HepG2 (cell line): ENCODE data around the gene PFKL. TPM values are rescaled to one million over a fixed set of nuclear protein-coding genes. Genes with fewer than 3 reads are reported as not detected.

Experiments used
- THAP9 ChIP-seq: sonication (generic); formaldehyde crosslinking; IDR thresholded peaks from 2 replicates; pipeline ENCODE4; 2020; ENCODE audit warnings: missing genetic modification reagents, mild to moderate bottlenecking, borderline replicate concordance
- ZFP91 ChIP-seq: sonication (generic); formaldehyde crosslinking; IDR thresholded peaks from 2 replicates; pipeline ENCODE4 v1.9.0; 2022; ENCODE audit warnings: missing genetic modification reagents, mild to moderate bottlenecking, borderline replicate concordance
- ZNF687 ChIP-seq: sonication (generic); formaldehyde crosslinking; IDR thresholded peaks from 2 replicates; pipeline ENCODE4 v1.5.1; 2020; ENCODE audit warnings: mild to moderate bottlenecking, missing genetic modification reagents, moderate library complexity
- polyA plus RNA-seq, 8 experiments: library from polyadenylated mRNA; depleted of rRNA in 3 of 8; stranded (reverse) in 7 of 8; unstranded in 1 of 8; fragments of >200 nt; fragmentation: Illumina TruSeq in 4 of 8; extraction: Trizol in 4 of 8; gene quantifications; 2 replicates each; pipeline versions ENCODE4 v1.2.1 to v1.2.3, GENCODE V29; 2011 to 2016; ENCODE audit warnings: low read depth in 4 of 8, missing spikeins in 1 of 8, mixed read lengths in 1 of 8; ENCODE audit not compliant: insufficient read depth in 1 of 8
- total RNA-seq, 5 experiments: library from RNA; depleted of rRNA; stranded (reverse); fragments of >200 nt; fragmentation: Illumina TruSeq; extraction: Trizol; gene quantifications; 2 replicates each; pipeline ENCODE4 v1.2.3, GENCODE V29; 2016; ENCODE audit warnings: low read depth in 1 of 5

The PFKL gene
- total and polyA plus RNA-seq, 2 of the 13 experiments (the other 11 are each of a cell fraction or from before 2014, with no cell fraction given), result 92.8 to 106 TPM

- TF ChIP-seq ZNF687 (CRISPR knock-in tag) (peak; percentile 24; the same call in 1 of the 2 replicates), ZFP91 (CRISPR knock-in tag) (no peak; the same call in 1 of the 2 replicates), THAP9 (CRISPR knock-in tag) (no peak)
Observed at GRCh38 chr21:44301141-44301540, 1.3 kb downstream of the PFKL start (continued).
